Measurements from ENCODE around the gene ALG10B.
"Not testable (repeated sequence)": the region's sequence is repeated elsewhere in the genome, so short reads cannot be mapped to it uniquely, and the experiment has no call there.

ALG10B gene

DNA sequence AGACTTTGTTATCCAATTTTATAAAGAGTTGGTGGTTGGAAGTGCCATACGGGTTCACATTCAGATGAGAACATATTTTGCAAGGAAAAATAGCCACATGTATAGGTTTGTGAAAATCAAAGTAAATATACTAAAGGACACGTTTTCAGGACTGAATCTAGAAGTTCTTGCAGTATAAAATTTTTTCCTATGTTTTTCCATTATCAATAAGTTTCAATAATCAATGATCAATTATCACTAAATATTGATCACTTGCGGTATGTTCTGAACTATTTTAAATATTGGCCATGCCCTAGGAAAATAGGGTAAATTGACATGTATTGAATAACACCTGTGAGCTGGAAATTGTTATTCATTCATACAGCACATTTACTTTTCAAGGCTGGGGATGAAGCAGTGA, 25.9 kb downstream of the ALG10B start:
- Histone ChIP-seq H3K4me1 (no peaks in the 10 kb centered on the region), H3K36me3 (replicated peaks) (no peaks in the 10 kb centered on the region), H3K4me3 (no peak overlapping the region), H3K9me3 (no peaks in the 10 kb centered on the region), H3K27me3 (ENCODE audit: low read depth) (no peaks in the 10 kb centered on the region)
- no peak for DNase-seq (ENCODE audit: low spot score in 2 of 2)
- in situ Hi-C loops (cut with MboI; ENCODE audit: low sequenced_read_pairs), result loop anchor here (25.0 kb wide), 3 partner anchors 570 to 920 kb away; partner anchors contain the start of gene CPNE8

DNA sequence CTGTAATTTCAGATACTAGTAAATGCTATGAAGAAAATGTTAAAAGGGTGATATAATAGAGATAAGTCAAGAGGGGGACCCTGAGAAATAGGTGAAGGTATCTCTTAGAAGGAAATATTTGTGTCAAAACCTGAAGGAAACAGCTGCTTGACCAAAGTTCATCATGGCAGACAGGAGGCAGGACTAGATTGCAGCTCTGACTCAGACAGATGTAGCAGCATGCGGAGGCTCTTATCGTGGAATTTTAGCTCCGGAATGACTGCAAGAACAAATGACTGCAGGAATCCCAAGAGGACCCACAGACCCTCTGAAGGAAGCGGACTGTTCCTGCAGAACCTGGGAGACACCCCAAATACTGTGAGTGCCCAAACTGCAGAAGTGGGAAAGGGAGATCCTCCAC, 26.7 kb downstream of the ALG10B start:
- H3K27me3 ChIP-seq (ENCODE audit: low read depth); H3K4me3 ChIP-seq; H3K36me3 ChIP-seq (replicated peaks); H3K4me1 ChIP-seq; H3K9me3 ChIP-seq; DNase-seq (ENCODE audit: low spot score in 2 of 2): not testable (repeated sequence)
- in situ Hi-C loops (cut with MboI; ENCODE audit: low sequenced_read_pairs), result loop anchor here (25.0 kb wide), 3 partner anchors 569 to 919 kb away; partner anchors contain the start of gene CPNE8

DNA sequence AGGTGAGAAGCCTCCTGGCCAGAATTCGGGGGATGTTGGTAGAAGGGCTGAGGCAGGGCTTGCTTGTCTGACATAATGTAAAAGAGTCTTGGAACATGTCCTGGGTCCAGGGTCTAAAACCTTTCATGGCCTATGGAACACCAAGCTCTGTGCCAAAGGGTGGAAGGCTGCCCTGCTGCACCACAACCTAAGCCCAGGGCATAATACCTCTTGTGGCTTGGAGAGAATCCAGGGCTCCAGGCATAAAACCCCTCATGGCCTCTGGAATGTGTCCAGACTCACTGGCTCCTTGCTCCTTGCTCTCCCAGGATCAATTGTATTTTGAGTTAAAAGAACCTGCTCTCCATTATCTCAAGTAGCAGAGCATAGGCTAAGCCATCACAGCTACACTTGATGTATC, 27.3 kb downstream of the ALG10B start:
- not testable (repeated sequence) for H3K9me3 ChIP-seq; H3K4me3 ChIP-seq; H3K27me3 ChIP-seq (ENCODE audit: low read depth); H3K36me3 ChIP-seq (replicated peaks); DNase-seq (ENCODE audit: low spot score in 2 of 2); H3K4me1 ChIP-seq
- in situ Hi-C loops (cut with MboI; ENCODE audit: low sequenced_read_pairs), result loop anchor here (25.0 kb wide), 3 partner anchors 568 to 918 kb away; partner anchors contain the start of gene CPNE8

DNA sequence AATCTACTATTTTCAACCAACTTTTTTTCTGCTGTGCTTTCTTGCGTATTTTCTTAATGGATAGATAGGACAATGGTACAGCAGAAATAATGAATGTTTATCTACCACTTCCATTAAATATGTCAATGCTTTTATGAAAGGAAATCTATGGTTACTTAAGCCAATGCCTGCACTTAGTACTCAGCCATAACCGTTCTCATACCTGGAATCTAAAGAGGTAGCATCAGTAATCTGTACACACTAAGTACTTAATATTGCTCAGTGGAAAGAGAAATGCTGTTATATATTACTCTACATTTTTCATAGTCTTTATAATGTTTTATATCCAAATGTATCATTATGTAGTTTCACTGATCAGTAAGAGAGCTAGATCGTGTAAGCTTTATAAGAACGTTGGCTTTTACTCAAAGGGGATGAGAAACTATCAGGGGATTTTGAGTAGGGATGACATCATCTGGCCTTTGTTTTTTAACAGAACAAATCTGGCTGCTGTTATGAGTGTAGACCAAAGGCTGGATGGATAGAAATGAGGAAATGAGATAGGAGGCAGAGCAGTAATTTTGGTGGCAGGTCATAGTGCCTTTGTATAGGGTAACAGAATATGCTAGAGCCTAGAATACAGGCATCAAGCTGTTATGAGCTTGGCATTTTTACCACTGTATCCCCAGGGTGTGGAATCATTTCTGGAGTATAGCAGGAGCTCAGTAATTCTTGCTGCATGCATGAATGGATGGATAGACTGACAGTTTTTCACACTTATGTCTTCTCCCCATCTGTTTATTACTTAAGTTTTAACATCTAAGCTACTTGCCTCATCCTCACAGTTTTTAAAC, 34.0 kb downstream of the ALG10B start:
- no peaks in the 10 kb centered on the region for H3K27me3 ChIP-seq (ENCODE audit: low read depth)
- H3K9me3 ChIP-seq, result peaks cover 5% of the 10 kb centered on the region; the same call in 1 of the 2 replicates
- H3K4me1 ChIP-seq, result peaks cover 3% of the 10 kb centered on the region; the same call in 1 of the 2 replicates
- in situ Hi-C loops (cut with MboI; ENCODE audit: low sequenced_read_pairs), result no loop called here
- no peaks in the 10 kb centered on the region for H3K36me3 ChIP-seq (replicated peaks)
- H3K4me3 ChIP-seq, result no peak overlapping the region
- no peak for DNase-seq (ENCODE audit: low spot score in 2 of 2)

DNA sequence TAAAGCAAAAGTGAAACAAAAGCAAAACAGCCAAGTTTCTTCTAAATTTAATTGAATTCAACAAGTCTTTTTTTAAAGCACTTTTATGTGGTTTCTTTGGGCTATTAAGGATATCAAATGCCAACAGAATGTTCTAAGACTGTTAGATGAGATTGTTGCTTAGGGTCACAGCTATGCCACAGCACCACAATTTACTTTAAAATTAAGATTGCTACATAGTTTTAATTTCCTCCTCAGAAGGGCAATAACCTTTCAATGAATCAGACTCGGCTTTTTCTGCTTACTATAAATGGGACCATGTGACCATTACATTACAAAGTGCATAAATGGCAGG, 34.6 kb downstream of the ALG10B start:
- H3K27me3 ChIP-seq (ENCODE audit: low read depth); in situ Hi-C loops (cut with MboI; ENCODE audit: low sequenced_read_pairs); H3K4me3 ChIP-seq; H3K9me3 ChIP-seq; H3K36me3 ChIP-seq (replicated peaks); DNase-seq (ENCODE audit: low spot score in 2 of 2); H3K4me1 ChIP-seq: not testable (repeated sequence)

DNA sequence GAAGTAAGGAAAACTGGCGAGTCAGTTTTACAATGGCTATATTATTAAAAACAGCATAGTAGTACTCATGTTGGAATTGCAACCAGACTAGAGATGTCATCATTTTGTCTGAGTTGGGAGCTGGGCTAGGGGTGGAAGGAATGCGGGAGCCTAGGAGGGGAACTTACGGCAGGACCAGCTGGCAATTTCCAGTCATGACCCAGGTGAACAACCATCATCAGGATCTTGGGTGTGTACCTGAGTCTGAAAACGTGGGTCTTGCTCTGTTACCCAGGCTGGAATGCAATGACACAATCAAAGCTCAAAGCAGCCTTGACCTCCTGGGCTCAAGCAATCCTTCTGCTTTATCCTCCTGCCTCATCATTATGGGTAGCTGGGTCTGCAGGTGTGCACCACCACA, 50.9 kb downstream of the ALG10B start:
- Histone ChIP-seq H3K27me3 (ENCODE audit: low read depth) (no peaks in the 10 kb centered on the region), H3K4me3 (no peak overlapping the region), H3K9me3 (no peaks in the 10 kb centered on the region), H3K36me3 (replicated peaks) (no peaks in the 10 kb centered on the region), H3K4me1 (peaks cover 4% of the 10 kb centered on the region; the same call in 1 of the 2 replicates)
- in situ Hi-C loops (cut with MboI; ENCODE audit: low sequenced_read_pairs), result no loop called here
- no peak for DNase-seq (ENCODE audit: low spot score in 2 of 2)

DNA sequence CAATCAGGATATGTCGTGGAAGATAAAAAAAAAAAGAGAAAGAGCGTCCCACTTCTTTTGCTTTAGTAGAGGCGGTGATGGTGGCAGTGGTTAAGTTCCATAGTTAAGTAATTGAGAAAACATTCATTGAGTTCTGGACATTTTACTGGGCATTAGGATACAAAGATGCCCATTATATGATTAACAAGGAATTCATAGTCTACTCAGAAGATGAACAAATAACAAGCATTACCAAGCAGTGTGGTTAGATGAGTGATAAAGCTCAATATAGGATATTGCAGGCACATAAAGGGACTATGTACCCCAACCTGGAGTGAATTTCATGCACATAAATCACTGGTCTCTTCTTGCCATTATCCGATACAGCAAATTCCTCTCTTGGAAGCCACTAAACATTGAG, 53.7 kb downstream of the ALG10B start:
- H3K4me3 ChIP-seq, result no peak overlapping the region
- no peak for DNase-seq (ENCODE audit: low spot score in 2 of 2)
- in situ Hi-C loops (cut with MboI; ENCODE audit: low sequenced_read_pairs), result no loop called here

DNA sequence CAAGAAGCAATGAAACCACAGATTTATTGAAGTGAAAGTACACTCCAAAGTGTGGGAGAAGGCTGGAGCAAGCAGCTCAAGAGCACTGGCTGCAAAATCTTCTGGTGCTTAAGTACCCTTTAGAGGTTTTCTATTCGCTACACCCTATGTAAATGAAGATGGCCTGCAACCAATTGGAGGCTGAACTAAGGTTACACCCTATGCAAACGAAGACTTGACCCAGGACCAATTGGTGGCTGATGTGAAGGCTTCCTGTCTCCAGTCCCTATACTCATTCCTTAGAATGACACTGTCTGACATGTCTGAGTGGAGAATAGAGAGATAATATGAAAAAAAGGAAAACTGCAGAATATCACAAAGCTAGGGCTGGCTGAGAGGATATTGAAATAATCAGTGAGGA, 57.2 kb downstream of the ALG10B start:
- in situ Hi-C loops (cut with MboI; ENCODE audit: low sequenced_read_pairs), result no loop called here

More for the DNA sequence above, 53.7 kb downstream of the ALG10B start:
- Histone ChIP-seq H3K9me3 (no peaks in the 10 kb centered on the region), H3K27me3 (ENCODE audit: low read depth) (no peaks in the 10 kb centered on the region), H3K36me3 (replicated peaks) (no peaks in the 10 kb centered on the region), H3K4me1 (peaks cover 4% of the 10 kb centered on the region; the same call in 1 of the 2 replicates)

DNA sequence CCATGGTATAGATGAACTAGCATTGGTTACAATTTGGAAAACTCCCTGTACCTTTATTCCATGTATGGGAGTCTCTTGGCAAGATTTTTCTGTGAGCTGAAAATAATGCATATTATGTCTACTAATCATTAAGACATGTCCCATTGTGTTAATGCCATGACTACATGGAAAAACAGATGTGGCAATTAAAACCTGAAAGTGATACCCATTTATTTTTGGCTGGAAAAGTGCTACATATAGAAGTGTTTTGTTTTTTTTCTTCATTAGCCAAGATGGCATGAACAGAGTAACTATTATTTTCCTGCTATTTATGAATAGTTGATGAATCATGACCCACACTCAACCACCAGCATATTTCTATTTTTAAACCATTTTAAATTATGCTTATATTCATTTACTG, 58.2 kb downstream of the ALG10B start:
- Histone ChIP-seq H3K4me3 (no peak overlapping the region), H3K27me3 (ENCODE audit: low read depth) (no peaks in the 10 kb centered on the region), H3K9me3 (no peaks in the 10 kb centered on the region; the same call in 1 of the 2 replicates), H3K4me1 (peaks cover 3% of the 10 kb centered on the region; the same call in 1 of the 2 replicates), H3K36me3 (replicated peaks) (no peaks in the 10 kb centered on the region)
- no peak for DNase-seq (ENCODE audit: low spot score in 2 of 2)
- in situ Hi-C loops (cut with MboI; ENCODE audit: low sequenced_read_pairs), result no loop called here

More for the DNA sequence above, 57.2 kb downstream of the ALG10B start:
- H3K9me3 ChIP-seq, result no peaks in the 10 kb centered on the region; the same call in 1 of the 2 replicates
- H3K4me3 ChIP-seq, result no peak overlapping the region
- H3K4me1 ChIP-seq, result peaks cover 4% of the 10 kb centered on the region; the same call in 1 of the 2 replicates
- no peak for DNase-seq (ENCODE audit: low spot score in 2 of 2)
- no peaks in the 10 kb centered on the region for H3K27me3 ChIP-seq (ENCODE audit: low read depth)
- H3K36me3 ChIP-seq (replicated peaks), result no peaks in the 10 kb centered on the region

All from HAP-1 (cell line).